T47D (cell line): Measurements from ENCODE around the gene FLRT2.

Source experiments
- DNase-seq, 2 experiments: peaks; one replicate each; pipeline versions ENCODE4 v3.0.0 to v3.0.0-alpha.2; 2011 to 2012; ENCODE audit warnings: low read depth in 1 of 2, low spot score in 1 of 2
- JUND ChIP-seq: IDR thresholded peaks from 2 replicates; pipeline ENCODE4 v1.6.1; 2012; ENCODE audit warnings: low read depth
- in situ Hi-C: cut with HindIII; loops from 2 replicates; pipeline ENCODE4 v1.10.0; 2016; ENCODE audit warnings: low sequenced_read_pairs, low pct_unique_long_range_greater_than_20kb

The FLRT2 gene

GRCh38 chr14:85595981-85596380 lies 66.0 kb downstream of the FLRT2 start:
- in situ Hi-C loops: no loop called here
- no peak for TF ChIP-seq JUND
- peak in 1 of 2 experiments; percentile 20 for DNase-seq

- no peak for DNase-seq
- no peak for TF ChIP-seq JUND
- in situ Hi-C loops: no loop called here
These were observed 66.6 kb downstream of the FLRT2 start for GRCh38 chr14:85596562-85596961.

GRCh38 chr14:85597701-85598100 lies 67.8 kb downstream of the FLRT2 start:
- no peak for DNase-seq
- in situ Hi-C loops: no loop called here
- no peak for TF ChIP-seq JUND

GRCh38 chr14:85599939-85600338 lies 70.0 kb downstream of the FLRT2 start:
- TF ChIP-seq JUND: no peak
- in situ Hi-C loops: no loop called here
- DNase-seq: no peak

GRCh38 chr14:85601246-85601645 lies 71.3 kb downstream of the FLRT2 start:
- no peak for DNase-seq
- no peak for TF ChIP-seq JUND
- in situ Hi-C loops: no loop called here

GRCh38 chr14:85601690-85602089 lies 71.7 kb downstream of the FLRT2 start:
- no peak for DNase-seq
- TF ChIP-seq JUND: no peak
- in situ Hi-C loops: no loop called here

GRCh38 chr14:85602345-85602744 lies 72.4 kb downstream of the FLRT2 start:
- DNase-seq: no peak

GRCh38 chr14:85604021-85604420 lies 74.1 kb downstream of the FLRT2 start:
- in situ Hi-C loops: no loop called here
- no peak for DNase-seq
- no peak for TF ChIP-seq JUND

More at GRCh38 chr14:85602345-85602744, 72.4 kb downstream of the FLRT2 start:
- in situ Hi-C loops: no loop called here
- no peak for TF ChIP-seq JUND

- in situ Hi-C loops: no loop called here
- no peak for TF ChIP-seq JUND
- no peak for DNase-seq
These were observed 74.8 kb downstream of the FLRT2 start for GRCh38 chr14:85604714-85605113.

GRCh38 chr14:85607651-85608081 lies 77.7 kb downstream of the FLRT2 start:
- in situ Hi-C loops: no loop called here
- DNase-seq: no peak
- TF ChIP-seq JUND: no peak

GRCh38 chr14:85613496-85613895 lies 83.6 kb downstream of the FLRT2 start:
- in situ Hi-C loops: no loop called here
- no peak for DNase-seq
- TF ChIP-seq JUND: no peak

- in situ Hi-C loops: no loop called here
- no peak for DNase-seq
- TF ChIP-seq JUND: no peak
These were observed 86.5 kb downstream of the FLRT2 start for GRCh38 chr14:85616386-85616885.

- in situ Hi-C loops: no loop called here
- no peak for DNase-seq
- TF ChIP-seq JUND: no peak
These were observed 86.9 kb downstream of the FLRT2 start for GRCh38 chr14:85616886-85617285.

GRCh38 chr14:85617791-85618190 lies 87.8 kb downstream of the FLRT2 start:
- in situ Hi-C loops: no loop called here
- DNase-seq: no peak
- TF ChIP-seq JUND: no peak
